Panc1 (cell line): ENCODE measurements around the gene PRLR.

Experiments used
- POLR2AphosphoS5 ChIP-seq: IDR thresholded peaks from 2 replicates; pipeline ENCODE4 v1.6.1; 2012; ENCODE audit warnings: mild to moderate bottlenecking, low read depth, low read length, moderate library complexity
- TF ChIP-seq, protein P1 (sequence below): fragments of 450-650 bp; IDR thresholded peaks from 2 replicates; pipeline ENCODE4 v1.5.1; 2017; ENCODE audit warnings: mild to moderate bottlenecking
- TF ChIP-seq, protein P2 (sequence below), 2 experiments: IDR thresholded peaks; 2 replicates each; pipeline ENCODE4 v1.6.1; 2011 to 2012; ENCODE audit warnings: low read depth in 2 of 2, control low read depth in 1 of 2, low read length in 1 of 2, mild to moderate bottlenecking in 1 of 2, moderate library complexity in 1 of 2; ENCODE audit not compliant: insufficient read depth in 1 of 2

DNA sequence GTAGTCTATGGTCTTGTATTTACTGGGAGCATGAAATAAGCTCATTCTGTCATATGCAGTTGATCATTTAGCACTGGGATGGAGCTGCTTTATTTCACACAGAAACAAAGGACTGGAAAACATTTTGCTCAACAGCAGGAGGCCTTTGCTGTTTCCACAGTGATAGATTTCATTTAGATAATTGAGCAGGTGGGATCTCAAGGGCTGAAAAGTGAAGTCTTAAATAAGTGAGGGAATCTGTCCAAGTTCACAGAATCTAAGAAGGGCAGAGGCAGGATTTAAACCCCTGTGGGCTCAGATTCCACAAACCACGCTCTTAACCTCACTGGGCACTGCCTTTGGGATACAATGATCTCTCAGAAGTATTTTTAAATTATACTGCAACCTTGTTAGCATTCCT is 47.8 kb downstream of the PRLR start:
- TF ChIP-seq, protein P1, sequence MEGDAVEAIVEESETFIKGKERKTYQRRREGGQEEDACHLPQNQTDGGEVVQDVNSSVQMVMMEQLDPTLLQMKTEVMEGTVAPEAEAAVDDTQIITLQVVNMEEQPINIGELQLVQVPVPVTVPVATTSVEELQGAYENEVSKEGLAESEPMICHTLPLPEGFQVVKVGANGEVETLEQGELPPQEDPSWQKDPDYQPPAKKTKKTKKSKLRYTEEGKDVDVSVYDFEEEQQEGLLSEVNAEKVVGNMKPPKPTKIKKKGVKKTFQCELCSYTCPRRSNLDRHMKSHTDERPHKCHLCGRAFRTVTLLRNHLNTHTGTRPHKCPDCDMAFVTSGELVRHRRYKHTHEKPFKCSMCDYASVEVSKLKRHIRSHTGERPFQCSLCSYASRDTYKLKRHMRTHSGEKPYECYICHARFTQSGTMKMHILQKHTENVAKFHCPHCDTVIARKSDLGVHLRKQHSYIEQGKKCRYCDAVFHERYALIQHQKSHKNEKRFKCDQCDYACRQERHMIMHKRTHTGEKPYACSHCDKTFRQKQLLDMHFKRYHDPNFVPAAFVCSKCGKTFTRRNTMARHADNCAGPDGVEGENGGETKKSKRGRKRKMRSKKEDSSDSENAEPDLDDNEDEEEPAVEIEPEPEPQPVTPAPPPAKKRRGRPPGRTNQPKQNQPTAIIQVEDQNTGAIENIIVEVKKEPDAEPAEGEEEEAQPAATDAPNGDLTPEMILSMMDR: no peak
- no peak for TF ChIP-seq POLR2AphosphoS5
- TF ChIP-seq, protein P2, sequence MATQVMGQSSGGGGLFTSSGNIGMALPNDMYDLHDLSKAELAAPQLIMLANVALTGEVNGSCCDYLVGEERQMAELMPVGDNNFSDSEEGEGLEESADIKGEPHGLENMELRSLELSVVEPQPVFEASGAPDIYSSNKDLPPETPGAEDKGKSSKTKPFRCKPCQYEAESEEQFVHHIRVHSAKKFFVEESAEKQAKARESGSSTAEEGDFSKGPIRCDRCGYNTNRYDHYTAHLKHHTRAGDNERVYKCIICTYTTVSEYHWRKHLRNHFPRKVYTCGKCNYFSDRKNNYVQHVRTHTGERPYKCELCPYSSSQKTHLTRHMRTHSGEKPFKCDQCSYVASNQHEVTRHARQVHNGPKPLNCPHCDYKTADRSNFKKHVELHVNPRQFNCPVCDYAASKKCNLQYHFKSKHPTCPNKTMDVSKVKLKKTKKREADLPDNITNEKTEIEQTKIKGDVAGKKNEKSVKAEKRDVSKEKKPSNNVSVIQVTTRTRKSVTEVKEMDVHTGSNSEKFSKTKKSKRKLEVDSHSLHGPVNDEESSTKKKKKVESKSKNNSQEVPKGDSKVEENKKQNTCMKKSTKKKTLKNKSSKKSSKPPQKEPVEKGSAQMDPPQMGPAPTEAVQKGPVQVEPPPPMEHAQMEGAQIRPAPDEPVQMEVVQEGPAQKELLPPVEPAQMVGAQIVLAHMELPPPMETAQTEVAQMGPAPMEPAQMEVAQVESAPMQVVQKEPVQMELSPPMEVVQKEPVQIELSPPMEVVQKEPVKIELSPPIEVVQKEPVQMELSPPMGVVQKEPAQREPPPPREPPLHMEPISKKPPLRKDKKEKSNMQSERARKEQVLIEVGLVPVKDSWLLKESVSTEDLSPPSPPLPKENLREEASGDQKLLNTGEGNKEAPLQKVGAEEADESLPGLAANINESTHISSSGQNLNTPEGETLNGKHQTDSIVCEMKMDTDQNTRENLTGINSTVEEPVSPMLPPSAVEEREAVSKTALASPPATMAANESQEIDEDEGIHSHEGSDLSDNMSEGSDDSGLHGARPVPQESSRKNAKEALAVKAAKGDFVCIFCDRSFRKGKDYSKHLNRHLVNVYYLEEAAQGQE (IDR thresholded peaks at IDR 0.05; ENCODE audit: insufficient read depth in 1 of 2, low read depth in 2 of 2, low read length in 1 of 2): no peak
